GM04504 (cell line): ENCODE data around the gene POLR1D.

Experiments
- DNase-seq: peaks from one replicate; pipeline ENCODE4 v3.0.0-alpha.2; 2012; ENCODE audit warnings: low read depth

Gene POLR1D

GRCh38 chr13:27639186-27639585 is 17.5 kb downstream of the POLR1D start:
- no peak for DNase-seq

GRCh38 chr13:27641711-27642502 is 20.2 kb downstream of the POLR1D start:
- no peak for DNase-seq

- DNase-seq, result no peak
Measured at GRCh38 chr13:27643334-27644132, 21.8 kb downstream of the POLR1D start.

- DNase-seq, result peak; percentile 62
Measured at GRCh38 chr13:27644302-27644701, 22.6 kb downstream of the POLR1D start.

GRCh38 chr13:27650312-27650711 is 28.6 kb downstream of the POLR1D start:
- DNase-seq, result no peak

- DNase-seq, result no peak
Measured at GRCh38 chr13:27654059-27654458, 32.4 kb downstream of the POLR1D start.

- no peak for DNase-seq
Measured at GRCh38 chr13:27654816-27655215, 33.1 kb downstream of the POLR1D start.

- no peak for DNase-seq
Measured at GRCh38 chr13:27657724-27658123, 36.0 kb downstream of the POLR1D start.

GRCh38 chr13:27658546-27658945 is 36.9 kb downstream of the POLR1D start:
- no peak for DNase-seq

GRCh38 chr13:27659145-27659865 is 37.6 kb downstream of the POLR1D start:
- DNase-seq, result no peak

- DNase-seq, result no peak
Measured at GRCh38 chr13:27660511-27660910, 38.8 kb downstream of the POLR1D start.

GRCh38 chr13:27661017-27661416 is 39.3 kb downstream of the POLR1D start:
- no peak for DNase-seq

GRCh38 chr13:27662738-27663470 is 41.2 kb downstream of the POLR1D start:
- no peak for DNase-seq

GRCh38 chr13:27663947-27664346 is 42.3 kb downstream of the POLR1D start:
- no peak for DNase-seq

GRCh38 chr13:27665333-27665732 is 43.6 kb downstream of the POLR1D start:
- no peak for DNase-seq

- no peak for DNase-seq
Measured at GRCh38 chr13:27665761-27666160, 44.1 kb downstream of the POLR1D start.

- DNase-seq, result no peak
Measured at GRCh38 chr13:27666951-27667350, 45.3 kb downstream of the POLR1D start.

- DNase-seq, result no peak
Measured at GRCh38 chr13:27667946-27668345, 46.3 kb downstream of the POLR1D start.

GRCh38 chr13:27670861-27671260 is 49.2 kb downstream of the POLR1D start:
- DNase-seq, result no peak

GRCh38 chr13:27672025-27672424 is 50.3 kb downstream of the POLR1D start:
- no peak for DNase-seq
